H9 (cell line): ENCODE measurements around the gene NAXD. TPM values are rescaled to one million over a fixed set of nuclear protein-coding genes. Genes with fewer than 3 reads are reported as not detected.

ENCODE experiments used
- DNase-seq: peaks from one replicate; pipeline ENCODE4 v3.0.0-alpha.2; 2017
- H2AFZ ChIP-seq: one replicate; pipeline ENCODE4 v1.6.1; 2013; ENCODE audit warnings: mild to moderate bottlenecking, low read length, control low read depth, moderate library complexity
- H2AK5ac ChIP-seq: 2 replicates; pipeline ENCODE4 v1.6.1; 2013; ENCODE audit warnings: low read length, control low read depth, mixed read lengths; ENCODE audit not compliant: insufficient read length
- H2BK120ac ChIP-seq: one replicate; pipeline ENCODE4 v1.6.1; 2013; ENCODE audit warnings: low read depth, mild to moderate bottlenecking, low read length, control low read depth, inconsistent platforms; ENCODE audit not compliant: poor library complexity, severe bottlenecking
- H2BK12ac ChIP-seq: 2 replicates; pipeline ENCODE4 v1.6.1; 2013; ENCODE audit warnings: low read length, control low read depth, mixed read lengths, low read depth; ENCODE audit not compliant: insufficient read length
- H2BK15ac ChIP-seq: 2 replicates; pipeline ENCODE4 v1.6.1; 2013; ENCODE audit warnings: low read depth, low read length, control low read depth
- H2BK20ac ChIP-seq: one replicate; pipeline ENCODE4 v1.6.1; 2013; ENCODE audit warnings: low read depth, mild to moderate bottlenecking, low read length, control low read depth, inconsistent platforms; ENCODE audit not compliant: poor library complexity, severe bottlenecking
- H2BK5ac ChIP-seq: 2 replicates; pipeline ENCODE4 v1.6.1; 2013; ENCODE audit warnings: low read length, control low read depth, mixed read lengths; ENCODE audit not compliant: insufficient read length
- H3K14ac ChIP-seq: 2 replicates; pipeline ENCODE4 v1.6.1; 2013; ENCODE audit warnings: low read length, control low read depth; ENCODE audit not compliant: insufficient read depth
- H3K18ac ChIP-seq: 2 replicates; pipeline ENCODE4 v1.6.1; 2013; ENCODE audit warnings: low read depth, mild to moderate bottlenecking, mixed read lengths, low read length, control low read depth; ENCODE audit not compliant: insufficient read length
- H3K23ac ChIP-seq: 2 replicates; pipeline ENCODE4 v1.6.1; 2013; ENCODE audit warnings: low read length, control low read depth, mixed read lengths, low read depth; ENCODE audit not compliant: insufficient read length
- H3K23me2 ChIP-seq: 2 replicates; pipeline ENCODE4 v1.6.1; 2013; ENCODE audit warnings: low read depth, mild to moderate bottlenecking, mixed read lengths, low read length, control low read depth; ENCODE audit not compliant: insufficient read length, poor library complexity, severe bottlenecking
- H3K27ac ChIP-seq: 2 replicates; pipeline ENCODE4 v1.5.1; 2013; ENCODE audit warnings: low read length, control low read depth, mixed read lengths, low read depth; ENCODE audit not compliant: insufficient read length
- H3K27me3 ChIP-seq: 2 replicates; pipeline ENCODE4 v1.6.1; 2013; ENCODE audit warnings: low read length, control low read depth, inconsistent platforms; ENCODE audit not compliant: insufficient read depth
- H3K4ac ChIP-seq: 2 replicates; pipeline ENCODE4 v1.6.1; 2013; ENCODE audit warnings: low read depth, mild to moderate bottlenecking, control low read depth, inconsistent platforms, low read length, moderate library complexity
- H3K4me1 ChIP-seq: 2 replicates; pipeline ENCODE4 v1.6.1; 2013; ENCODE audit warnings: low read length, control low read depth, inconsistent platforms; ENCODE audit not compliant: insufficient read depth
- H3K4me2 ChIP-seq: 2 replicates; pipeline ENCODE4 v1.6.1; 2013; ENCODE audit warnings: low read length, control low read depth, mixed read lengths; ENCODE audit not compliant: insufficient read length, insufficient read depth
- H3K56ac ChIP-seq: 2 replicates; pipeline ENCODE4 v1.6.1; 2013; ENCODE audit warnings: low read depth, mild to moderate bottlenecking, mixed read lengths, low read length, control low read depth; ENCODE audit not compliant: insufficient read length
- H3K79me1 ChIP-seq: 2 replicates; pipeline ENCODE4 v1.6.1; 2013; ENCODE audit warnings: low read depth, mild to moderate bottlenecking, moderate library complexity, low read length, control low read depth, inconsistent platforms; ENCODE audit not compliant: insufficient read depth, poor library complexity, severe bottlenecking
- H3K79me2 ChIP-seq: 2 replicates; pipeline ENCODE4 v1.6.1; 2013; ENCODE audit warnings: low read length, control low read depth, inconsistent platforms; ENCODE audit not compliant: insufficient read depth
- H3K9ac ChIP-seq: 2 replicates; pipeline ENCODE4 v1.6.1; 2013; ENCODE audit warnings: low read length, control low read depth, mixed read lengths; ENCODE audit not compliant: insufficient read length; ENCODE audit errors: extremely low read depth
- H3K9me3 ChIP-seq: one replicate; pipeline ENCODE4 v1.6.1; 2013; ENCODE audit warnings: low read depth, low read length, inconsistent platforms; ENCODE audit not compliant: control insufficient read depth
- H3T11ph ChIP-seq: one replicate; pipeline ENCODE4 v1.6.1; 2013; ENCODE audit warnings: mild to moderate bottlenecking, low read length, control low read depth, inconsistent platforms
- H4K20me1 ChIP-seq: one replicate; pipeline ENCODE4 v1.6.1; 2013; ENCODE audit not compliant: control insufficient read depth, insufficient read length, insufficient read depth
- H4K5ac ChIP-seq: 2 replicates; pipeline ENCODE4 v1.6.1; 2013; ENCODE audit warnings: low read depth, mild to moderate bottlenecking, mixed read lengths, low read length, control low read depth; ENCODE audit not compliant: insufficient read length
- H4K8ac ChIP-seq: replicated peaks from 2 replicates; pipeline ENCODE4 v1.6.1; 2013; ENCODE audit warnings: low read length, control low read depth, mixed read lengths, low read depth; ENCODE audit not compliant: insufficient read length
- H4K91ac ChIP-seq: 2 replicates; pipeline ENCODE4 v1.6.1; 2013; ENCODE audit warnings: low read depth, mild to moderate bottlenecking, moderate library complexity, mixed read lengths, low read length, control low read depth; ENCODE audit not compliant: insufficient read length
- H3K27ac Mint-ChIP-seq, 3 experiments: 2 replicates in 2 of 3; 3 replicates in 1 of 3; pipeline ENCODE4 v1.8.0; 2020 to 2021; ENCODE audit warnings: mixed read lengths in 3 of 3, mild to moderate bottlenecking in 1 of 3, moderate library complexity in 1 of 3
- H3K27me3 Mint-ChIP-seq: 2 replicates; pipeline ENCODE4 v1.8.0; 2021; ENCODE audit warnings: low read depth, mild to moderate bottlenecking, moderate library complexity, mixed read lengths
- H3K36me3 Mint-ChIP-seq, 3 experiments: 2 replicates in 2 of 3; 3 replicates in 1 of 3; pipeline ENCODE4 v1.8.0; 2020 to 2021; ENCODE audit warnings: low read depth in 3 of 3, mixed read lengths in 3 of 3; ENCODE audit not compliant: insufficient read depth in 1 of 3
- H3K4me1 Mint-ChIP-seq, 2 experiments: 2 replicates each; pipeline ENCODE4 v1.8.0; 2020; ENCODE audit warnings: mixed read lengths in 2 of 2
- H3K4me3 Mint-ChIP-seq, 2 experiments: 2 replicates in 1 of 2; 3 replicates in 1 of 2; pipeline ENCODE4 v1.8.0; 2020 to 2021; ENCODE audit warnings: mild to moderate bottlenecking in 2 of 2, mixed read lengths in 2 of 2, moderate library complexity in 1 of 2
- H3K9me3 Mint-ChIP-seq, 2 experiments: 2 replicates in 1 of 2; 3 replicates in 1 of 2; pipeline ENCODE4 v1.8.0; 2020; ENCODE audit warnings: mild to moderate bottlenecking in 2 of 2, mixed read lengths in 2 of 2, moderate library complexity in 1 of 2
- CTCF ChIP-seq: fragments of 200-600 bp; sonication (generic); conservative IDR thresholded peaks from 3 replicates; pipeline ENCODE4 v1.8.0; 2021; ENCODE audit warnings: antibody characterized with exemption, mild to moderate bottlenecking
- WGBS: extraction: QIAGEN DNeasy Blood & Tissue Kit; methylation state at CpG from one replicate; pipeline ENCODE4 v1.1.7; 2013; ENCODE audit warnings: missing lambda C conversion rate, low lambda C conversion rate, mixed read lengths; ENCODE audit not compliant: insufficient read length; ENCODE audit errors: extremely low coverage; 5-methylcytosine and 5-hydroxymethylcytosine counted together
- total RNA-seq: library from RNA; stranded (reverse); gene quantifications from 2 replicates; pipeline ENCODE4 v1.2.1, GENCODE V29; 2021

The NAXD gene
- total RNA-seq, 1 experiment from 2014 or later: 25.5 TPM

- Mint-ChIP-seq H3K9me3 (no peaks in the 10 kb centered on the region), H3K36me3 (peaks cover 41 to 84% (median 73%) of the 10 kb centered on the region in 3 experiments), H3K4me3 (no peak overlapping the region), H3K27ac (peak overlapping the region in 1 of 3 experiments; percentile 30; a peak in 1 of 7 replicates), H3K4me1 (peaks cover 3% of the 10 kb centered on the region in 2 experiments; a peak in 2 of 4 replicates), H3K27me3 (no peaks in the 10 kb centered on the region)
- Histone ChIP-seq H3K4me2 (no peak overlapping the region), H4K20me1 (no peaks in the 10 kb centered on the region), H4K5ac (no peak overlapping the region), H3K4ac (no peak overlapping the region), H3K79me1 (no peaks in the 10 kb centered on the region), H3T11ph (no peak overlapping the region), H3K79me2 (peaks cover 3% of the 10 kb centered on the region; the same call in 1 of the 2 replicates), H3K14ac (no peak overlapping the region), H3K18ac (no peak overlapping the region), H2BK120ac (no peak overlapping the region), H2AFZ (no peak overlapping the region), H3K27me3 (no peaks in the 10 kb centered on the region), H2BK12ac (no peak overlapping the region), H2BK15ac (no peak overlapping the region), H3K27ac (no peak overlapping the region), H3K4me1 (no peaks in the 10 kb centered on the region), H3K23ac (no peak overlapping the region), H2BK5ac (no peak overlapping the region), H4K8ac (no peak overlapping the region), H3K23me2 (no peaks in the 10 kb centered on the region), H3K9me3 (no peaks in the 10 kb centered on the region), H2BK20ac (no peak overlapping the region), H3K9ac (no peak overlapping the region), H3K56ac (no peak overlapping the region), H4K91ac (no peak overlapping the region), H2AK5ac (no peak overlapping the region)
- no peak for TF ChIP-seq CTCF
- DNase-seq: no peak
- no CpG with 5 or more reads among the region's 19 CpGs for WGBS
Measured at GRCh38 chr13:110634558-110634957, 19.2 kb downstream of the NAXD start.
